Activated T-cell treated with anti-CD3 and anti-CD28 coated beads for 48 hours (primary cell): ENCODE measurements around the gene SH3GL1.
A peak's percentile ranks its signal among the peaks of the same experiment; 100 is the strongest.

Experiments
- DNase-seq: peaks from one replicate; pipeline ENCODE4 v3.0.0-alpha.2; 2020; ENCODE audit warnings: low read depth

SH3GL1 gene

GRCh38 chr19:4400135-4400936 lies at the start of gene SH3GL1:
SH3GL1 (minus strand) TSS chr19:4400547; CDS start chr19:4400368, 179 bp downstream.
- DNase-seq = peak; percentile 90

- no peak for DNase-seq
Observed at GRCh38 chr19:4449639-4450028, 49.3 kb upstream of the SH3GL1 start.

- DNase-seq = no peak
Observed at GRCh38 chr19:4449022-4449638, 48.8 kb upstream of the SH3GL1 start.

- DNase-seq = no peak
Observed at GRCh38 chr19:4448147-4448985, 48.0 kb upstream of the SH3GL1 start.

GRCh38 chr19:4447327-4448146 lies 47.2 kb upstream of the SH3GL1 start:
- no peak for DNase-seq

GRCh38 chr19:4446704-4447200 lies 46.4 kb upstream of the SH3GL1 start:
- DNase-seq = no peak

GRCh38 chr19:4445963-4446703 lies 45.8 kb upstream of the SH3GL1 start:
- DNase-seq = no peak

- DNase-seq = no peak
Observed at GRCh38 chr19:4444765-4445741, 44.7 kb upstream of the SH3GL1 start.

GRCh38 chr19:4443966-4444764 lies 43.8 kb upstream of the SH3GL1 start:
- DNase-seq = no peak

GRCh38 chr19:4443188-4443587 lies 42.8 kb upstream of the SH3GL1 start:
- DNase-seq = no peak

- no peak for DNase-seq
Observed at GRCh38 chr19:4442819-4443146, 42.4 kb upstream of the SH3GL1 start.

GRCh38 chr19:4441994-4442818 lies 41.9 kb upstream of the SH3GL1 start:
- no peak for DNase-seq

GRCh38 chr19:4439243-4439642 lies 38.9 kb upstream of the SH3GL1 start:
- DNase-seq = no peak

GRCh38 chr19:4437103-4437502 lies 36.8 kb upstream of the SH3GL1 start:
- DNase-seq = no peak

- no peak for DNase-seq
Observed at GRCh38 chr19:4436231-4436630, 35.9 kb upstream of the SH3GL1 start.

GRCh38 chr19:4434391-4434790 lies 34.0 kb upstream of the SH3GL1 start:
- no peak for DNase-seq

- no peak for DNase-seq
Observed at GRCh38 chr19:4432918-4433506, 32.7 kb upstream of the SH3GL1 start.
